Stomach smooth muscle (tissue), 2 donors: Measurements from ENCODE around the gene MARCHF2.
A peak's percentile ranks its signal among the peaks of the same experiment; 100 is the strongest.

Source experiments
- H3K27ac ChIP-seq: one replicate; pipeline ENCODE4 v1.7.0; 2013; ENCODE audit warnings: mild to moderate bottlenecking, low read length, inconsistent platforms
- H3K27me3 ChIP-seq, 2 donors: one replicate each; pipeline ENCODE4 v1.7.0; 2013; ENCODE audit warnings: low read length in 2 of 2; ENCODE audit not compliant: insufficient read depth in 2 of 2, control insufficient read depth in 1 of 2
- H3K36me3 ChIP-seq, 2 donors: one replicate each; pipeline ENCODE4 v1.7.0; 2013; ENCODE audit warnings: low read length in 2 of 2; ENCODE audit not compliant: control insufficient read depth in 2 of 2, insufficient read depth in 2 of 2
- H3K4me1 ChIP-seq: one replicate; pipeline ENCODE4 v1.7.0; 2013; ENCODE audit warnings: low read length; ENCODE audit not compliant: control insufficient read depth, insufficient read depth
- H3K4me3 ChIP-seq, 2 donors: one replicate each; pipeline ENCODE4 v1.7.0; 2013; ENCODE audit warnings: low read length in 2 of 2
- H3K9ac ChIP-seq, 2 donors: one replicate each; pipeline ENCODE4 v1.7.0; 2013; ENCODE audit warnings: low read length in 2 of 2, mild to moderate bottlenecking in 1 of 2
- H3K9me3 ChIP-seq, 2 donors: one replicate each; pipeline ENCODE4 v1.7.0; 2013; ENCODE audit warnings: low read length in 2 of 2; ENCODE audit not compliant: control insufficient read depth in 2 of 2
- donor health status: healthy.
- donor health status: Pancreatic carcinoma.

Gene MARCHF2

GRCh38 chr19:8481201-8481600 is 68.1 kb downstream of the MARCHF2 start:
- H3K4me1 ChIP-seq, result peaks cover 14% of the 10 kb centered on the region
- no peak overlapping the region for H3K27ac ChIP-seq
- no peaks in the 10 kb centered on the region for H3K27me3 ChIP-seq
- H3K9me3 ChIP-seq, result no peaks in the 10 kb centered on the region
- H3K36me3 ChIP-seq, result peaks cover 35 to 60% of the 10 kb centered on the region in 2 donors
- H3K9ac ChIP-seq, result no peak overlapping the region
- no peak overlapping the region for H3K4me3 ChIP-seq

- Histone ChIP-seq H3K4me3 (no peak overlapping the region), H3K9ac (no peak overlapping the region), H3K9me3 (no peaks in the 10 kb centered on the region), H3K27me3 (no peaks in the 10 kb centered on the region), H3K36me3 (peaks cover 39 to 60% of the 10 kb centered on the region in 2 donors), H3K4me1 (peaks cover 14% of the 10 kb centered on the region), H3K27ac (no peak overlapping the region)
Measured at GRCh38 chr19:8481616-8482015, 68.5 kb downstream of the MARCHF2 start.

GRCh38 chr19:8482696-8483095 is 69.6 kb downstream of the MARCHF2 start:
- no peak overlapping the region for H3K9ac ChIP-seq
- H3K4me1 ChIP-seq, result peaks cover 16% of the 10 kb centered on the region
- no peak overlapping the region for H3K27ac ChIP-seq
- peaks cover 50 to 67% of the 10 kb centered on the region in 2 donors for H3K36me3 ChIP-seq
- H3K9me3 ChIP-seq, result no peaks in the 10 kb centered on the region
- H3K27me3 ChIP-seq, result no peaks in the 10 kb centered on the region
- H3K4me3 ChIP-seq, result no peak overlapping the region

- H3K9me3 ChIP-seq, result no peaks in the 10 kb centered on the region
- H3K27ac ChIP-seq, result no peak overlapping the region
- H3K9ac ChIP-seq, result no peak overlapping the region
- peaks cover 55 to 69% of the 10 kb centered on the region in 2 donors for H3K36me3 ChIP-seq
- no peak overlapping the region for H3K4me3 ChIP-seq
- peaks cover 11% of the 10 kb centered on the region for H3K4me1 ChIP-seq
- H3K27me3 ChIP-seq, result no peaks in the 10 kb centered on the region
Measured at GRCh38 chr19:8483165-8483564, 70.1 kb downstream of the MARCHF2 start.

GRCh38 chr19:8484331-8484894 is 71.3 kb downstream of the MARCHF2 start:
- no peak overlapping the region for H3K9ac ChIP-seq
- H3K27ac ChIP-seq, result no peak overlapping the region
- H3K9me3 ChIP-seq, result no peaks in the 10 kb centered on the region
- no peak overlapping the region for H3K4me3 ChIP-seq
- H3K27me3 ChIP-seq, result no peaks in the 10 kb centered on the region
- peaks cover 5% of the 10 kb centered on the region for H3K4me1 ChIP-seq
- peaks cover 59 to 70% of the 10 kb centered on the region in 2 donors for H3K36me3 ChIP-seq

- H3K36me3 ChIP-seq, result peaks cover 58 to 69% of the 10 kb centered on the region in 2 donors
- H3K27ac ChIP-seq, result no peak overlapping the region
- no peaks in the 10 kb centered on the region for H3K27me3 ChIP-seq
- no peaks in the 10 kb centered on the region for H3K9me3 ChIP-seq
- peaks cover 5% of the 10 kb centered on the region for H3K4me1 ChIP-seq
- no peak overlapping the region for H3K4me3 ChIP-seq
- H3K9ac ChIP-seq, result no peak overlapping the region
Measured at GRCh38 chr19:8485561-8486371, 72.7 kb downstream of the MARCHF2 start.

- H3K27me3 ChIP-seq, result no peaks in the 10 kb centered on the region
- H3K4me3 ChIP-seq, result no peak overlapping the region
- H3K36me3 ChIP-seq, result peaks cover 58 to 64% of the 10 kb centered on the region in 2 donors
- no peaks in the 10 kb centered on the region for H3K9me3 ChIP-seq
- peaks cover 5% of the 10 kb centered on the region for H3K4me1 ChIP-seq
- no peak overlapping the region for H3K9ac ChIP-seq
- H3K27ac ChIP-seq, result no peak overlapping the region
Measured at GRCh38 chr19:8486661-8487136, 73.6 kb downstream of the MARCHF2 start.

GRCh38 chr19:8487137-8487851 is 74.2 kb downstream of the MARCHF2 start:
- Histone ChIP-seq H3K4me1 (peaks cover 5% of the 10 kb centered on the region), H3K27me3 (no peaks in the 10 kb centered on the region), H3K27ac (peak overlapping the region; percentile 2), H3K9ac (no peak overlapping the region), H3K36me3 (peaks cover 58 to 63% of the 10 kb centered on the region in 2 donors), H3K4me3 (no peak overlapping the region), H3K9me3 (no peaks in the 10 kb centered on the region)

GRCh38 chr19:8488365-8488764 is 75.3 kb downstream of the MARCHF2 start:
- H3K4me1 ChIP-seq, result peaks cover 5% of the 10 kb centered on the region
- H3K4me3 ChIP-seq, result no peak overlapping the region
- no peak overlapping the region for H3K27ac ChIP-seq
- no peak overlapping the region for H3K9ac ChIP-seq
- no peaks in the 10 kb centered on the region for H3K9me3 ChIP-seq
- H3K27me3 ChIP-seq, result no peaks in the 10 kb centered on the region
- H3K36me3 ChIP-seq, result peaks cover 50 to 53% of the 10 kb centered on the region in 2 donors
